Breast epithelium (tissue), 3 donors: Measurements from ENCODE around the gene ARF1.

ENCODE experiments used
- CTCF ChIP-seq, 3 donors: fragments of 450-650 bp; IDR thresholded peaks; one replicate each; pipeline ENCODE4 v1.5.1; 2016 to 2017; ENCODE audit warnings: antibody characterized with exemption in 3 of 3, mild to moderate bottlenecking in 3 of 3, moderate library complexity in 3 of 3
- POLR2AphosphoS5 ChIP-seq, 3 donors: sonication (generic); formaldehyde crosslinking; IDR thresholded peaks; one replicate each; pipeline ENCODE4 v1.6.1; 2017; ENCODE audit warnings: antibody characterized with exemption in 3 of 3

GRCh38 chr1:228043281-228043848 lies 39.1 kb upstream of the ARF1 start:
- TF ChIP-seq CTCF (IDR thresholded peaks at IDR 0.05): no peak
- TF ChIP-seq POLR2AphosphoS5 (IDR thresholded peaks at IDR 0.05): no peak
